ENCODE results near the gene TOPBP1.
"Not testable (repeated sequence)": the region's sequence is repeated elsewhere in the genome, so short reads cannot be mapped to it uniquely, and the experiment has no call there.

The TOPBP1 gene

GRCh38 chr3:133661454-133662277, at the start of gene TOPBP1:
TOPBP1 (minus strand) TSS chr3:133661941; CDS start chr3:133661127, 814 bp downstream.
- DNase-seq (ENCODE audit: low spot score) = peak; percentile 77

GRCh38 chr3:133711013-133711412, 49.3 kb upstream of the TOPBP1 start:
- no peak for DNase-seq (ENCODE audit: low spot score)

GRCh38 chr3:133709139-133709750, 47.5 kb upstream of the TOPBP1 start:
- DNase-seq (ENCODE audit: low spot score) = no peak

- DNase-seq (ENCODE audit: low spot score) = no peak
Observed at GRCh38 chr3:133706033-133706432, 44.3 kb upstream of the TOPBP1 start.

- DNase-seq (ENCODE audit: low spot score) = no peak
Observed at GRCh38 chr3:133703915-133704314, 42.2 kb upstream of the TOPBP1 start.

GRCh38 chr3:133701435-133702358, 40.0 kb upstream of the TOPBP1 start:
- no peak for DNase-seq (ENCODE audit: low spot score)

- DNase-seq (ENCODE audit: low spot score) = no peak
Observed at GRCh38 chr3:133700351-133700750, 38.6 kb upstream of the TOPBP1 start.

GRCh38 chr3:133699903-133700302, 38.2 kb upstream of the TOPBP1 start:
- no peak for DNase-seq (ENCODE audit: low spot score)

- DNase-seq (ENCODE audit: low spot score) = no peak
Observed at GRCh38 chr3:133699467-133699866, 37.7 kb upstream of the TOPBP1 start.

- no peak for DNase-seq (ENCODE audit: low spot score)
Observed at GRCh38 chr3:133697960-133698359, 36.2 kb upstream of the TOPBP1 start.

GRCh38 chr3:133695560-133696171, 33.9 kb upstream of the TOPBP1 start:
- DNase-seq (ENCODE audit: low spot score) = no peak

- DNase-seq (ENCODE audit: low spot score) = no peak
Observed at GRCh38 chr3:133694288-133695268, 32.8 kb upstream of the TOPBP1 start.

- no peak for DNase-seq (ENCODE audit: low spot score)
Observed at GRCh38 chr3:133693821-133694220, 32.1 kb upstream of the TOPBP1 start.

GRCh38 chr3:133692759-133693158, 31.0 kb upstream of the TOPBP1 start:
- DNase-seq (ENCODE audit: low spot score) = no peak

- DNase-seq (ENCODE audit: low spot score) = no peak
Observed at GRCh38 chr3:133691273-133692107, 29.7 kb upstream of the TOPBP1 start.

GRCh38 chr3:133677993-133678392, 16.3 kb upstream of the TOPBP1 start:
- not testable (repeated sequence) for DNase-seq (ENCODE audit: low spot score)

GRCh38 chr3:133676336-133677118, 14.8 kb upstream of the TOPBP1 start:
- DNase-seq (ENCODE audit: low spot score) = no peak

GRCh38 chr3:133675631-133676335, 14.0 kb upstream of the TOPBP1 start:
- DNase-seq (ENCODE audit: low spot score) = no peak
